K562 (cell line): ENCODE measurements around the gene HRC. TPM values are rescaled to one million over a fixed set of nuclear protein-coding genes. Genes with fewer than 3 reads are reported as not detected.
A peak's percentile ranks its signal among the peaks of the same experiment; 100 is the strongest.

Experiments used
- CGGBP1 ChIP-seq: fragments of 250-450 bp; sonication (Bioruptor Pico); IDR thresholded peaks from 2 replicates; pipeline ENCODE4 v1.9.0; 2021; ENCODE audit warnings: mild to moderate bottlenecking
- DACH1 ChIP-seq: fragments of 450-650 bp; IDR thresholded peaks from 2 replicates; pipeline ENCODE4 v1.6.1; 2018; ENCODE audit not compliant: partially characterized antibody
- E2F8 ChIP-seq: fragments of 450-650 bp; IDR thresholded peaks from 2 replicates; pipeline ENCODE4 v1.7.1; 2018; ENCODE audit warnings: mild to moderate bottlenecking, low read depth; ENCODE audit not compliant: partially characterized antibody
- FOXA1 ChIP-seq: fragments of 450-650 bp; IDR thresholded peaks from 2 replicates; pipeline ENCODE4 v1.6.1; 2016; ENCODE audit warnings: mild to moderate bottlenecking, borderline replicate concordance
- HDAC6 ChIP-seq: IDR thresholded peaks from 2 replicates; pipeline ENCODE4 v1.6.1; 2012; ENCODE audit warnings: low read depth, mild to moderate bottlenecking, control low read depth, inconsistent platforms, low read length, moderate library complexity
- HNRNPUL1 ChIP-seq: fragments of 200-400 bp; formaldehyde crosslinking; IDR thresholded peaks from 2 replicates; pipeline ENCODE4 v1.6.1; 2017; ENCODE audit warnings: low read length
- KLF10 ChIP-seq: fragments of 250-450 bp; sonication (Bioruptor Pico); IDR thresholded peaks from 2 replicates; pipeline ENCODE4 v1.6.1; 2021; ENCODE audit warnings: matching md5 sums
- LARP7 ChIP-seq: fragments of 450-650 bp; IDR thresholded peaks from 2 replicates; pipeline ENCODE4 v1.6.1; 2016
- MAFF ChIP-seq: IDR thresholded peaks from 2 replicates; pipeline ENCODE4 v1.6.1; 2012; ENCODE audit warnings: low read length, improper control_type of control experiment
- MTA2 ChIP-seq: fragments of 450-650 bp; IDR thresholded peaks from 2 replicates; pipeline ENCODE4 v1.6.1; 2016; ENCODE audit warnings: low read depth
- NEUROD1 ChIP-seq: fragments of 150-350 bp; IDR thresholded peaks from 2 replicates; pipeline ENCODE4 v1.6.1; 2014; ENCODE audit warnings: borderline replicate concordance, low read length, low read depth; ENCODE audit not compliant: partially characterized antibody
- NR2C2 ChIP-seq, 2 experiments: fragments of 200-800 bp in 1 of 2; sonication (Bioruptor generic) in 1 of 2; sonication (generic) in 1 of 2; formaldehyde crosslinking in 1 of 2; IDR thresholded peaks; 2 replicates each; pipeline versions ENCODE4 v1.6.1 to v1.8.0; 2016 to 2022; ENCODE audit warnings: mild to moderate bottlenecking in 1 of 2, missing compliant biosample characterization in 1 of 2, missing genetic modification characterization in 1 of 2, missing genetic modification reagents in 1 of 2
- PRMT5 ChIP-seq: sonication (generic); formaldehyde crosslinking; IDR thresholded peaks from 2 replicates; pipeline ENCODE4 v1.5.0; 2020; ENCODE audit warnings: missing genetic modification reagents
- PTBP1 ChIP-seq: fragments of 200-400 bp; formaldehyde crosslinking; IDR thresholded peaks from 2 replicates; pipeline ENCODE4 v1.6.1; 2017; ENCODE audit warnings: low read depth, low read length
- SIN3A ChIP-seq, 2 experiments: fragments of 150-350 bp in 1 of 2; IDR thresholded peaks; 2 replicates each; pipeline ENCODE4 v1.6.1; 2011 to 2016; ENCODE audit warnings: borderline replicate concordance in 2 of 2, low read depth in 2 of 2, low read length in 2 of 2, mild to moderate bottlenecking in 2 of 2, moderate library complexity in 2 of 2; ENCODE audit not compliant: control insufficient read depth in 1 of 2
- SMARCE1 ChIP-seq: fragments of 450-650 bp; IDR thresholded peaks from 2 replicates; pipeline ENCODE4 v1.7.1; 2016; ENCODE audit warnings: mild to moderate bottlenecking
- TCF15 ChIP-seq: fragments of 250-450 bp; sonication (Bioruptor Pico); IDR thresholded peaks from 2 replicates; pipeline ENCODE4 v1.8.0; 2022; ENCODE audit warnings: moderate library complexity, mild to moderate bottlenecking, inconsistent platforms
- ZNF121 ChIP-seq: sonication (generic); formaldehyde crosslinking; conservative IDR thresholded peaks from 2 replicates; pipeline ENCODE4 v1.8.0; 2022; ENCODE audit warnings: missing genetic modification reagents
- ZNF134 ChIP-seq: fragments of 250-450 bp; sonication (Bioruptor Pico); conservative IDR thresholded peaks from 2 replicates; pipeline ENCODE4 v1.4.0; 2020
- ZNF253 ChIP-seq: fragments of 250-450 bp; sonication (Bioruptor Pico); conservative IDR thresholded peaks from 2 replicates; pipeline ENCODE4 v1.6.1; 2021; ENCODE audit warnings: mild to moderate bottlenecking
- ZNF583 ChIP-seq: fragments of 250-450 bp; sonication (Bioruptor Pico); IDR thresholded peaks from 2 replicates; pipeline ENCODE4 v1.4.0; 2020
- polyA plus RNA-seq, 8 experiments: library from polyadenylated mRNA; depleted of rRNA in 4 of 8; stranded (reverse) in 5 of 8; unstranded in 3 of 8; fragments of >200 nt; fragmentation: Nextera tagmentation in 2 of 8; fragmentation: Illumina TruSeq in 1 of 8; extraction: Ambion mirVana in 2 of 8; extraction: Trizol in 1 of 8; gene quantifications; 2 replicates each; pipeline versions ENCODE4 v1.2.1 to v1.2.3, GENCODE V29; 2011 to 2014; ENCODE audit warnings: inconsistent platforms in 1 of 8, missing spikeins in 1 of 8
- total RNA-seq, 7 experiments: library from RNA; depleted of rRNA in 6 of 7; stranded (reverse); fragments of >200 nt in 6 of 7; fragmentation: Illumina TruSeq in 2 of 7; extraction: Trizol in 2 of 7; gene quantifications; 2 replicates each; pipeline versions ENCODE4 v1.2.1 to v1.2.3, GENCODE V29; 2011 to 2021; ENCODE audit warnings: low replicate concordance in 1 of 7
- TF ChIP-seq, protein P1 (sequence below), 2 experiments: fragments of 150-350 bp in 1 of 2; IDR thresholded peaks; 2 replicates each; pipeline ENCODE4 v1.6.1; 2012 to 2016; ENCODE audit warnings: low read depth in 2 of 2, low read length in 2 of 2, mild to moderate bottlenecking in 1 of 2, moderate library complexity in 1 of 2

HRC gene
- total and polyA plus RNA-seq, 9 of the 15 experiments (the other 6 are each of a cell fraction or from before 2014, with no cell fraction given) = 0.66 to 18.7 (median 13.1) TPM

GRCh38 chr19:49118565-49119410 is 36.4 kb downstream of the HRC start, which contains the start of gene C19orf73 (continued):
- peak; percentile 17 for TF ChIP-seq NEUROD1
- 0 out of 2 replicates have a peak, but pooled peaks have one; percentile 32 for TF ChIP-seq ZNF134 (CRISPR knock-in tag)
- peak; percentile 78; the same call in 1 of the 2 replicates for TF ChIP-seq NR2C2 (CRISPR knock-in tag; IDR thresholded peaks at IDR 0.05)
- TF ChIP-seq NR2C2 (tag; IDR thresholded peaks at IDR 0.05) = peak; percentile 81
- no peak for TF ChIP-seq PRMT5 (CRISPR knock-in tag)
- TF ChIP-seq CGGBP1 (CRISPR knock-in tag) = no peak
- no peak for TF ChIP-seq ZNF121 (CRISPR knock-in tag)
- no peak for TF ChIP-seq PTBP1
- no peak for TF ChIP-seq ZNF253 (CRISPR knock-in tag)
- no peak for TF ChIP-seq SIN3A (IDR thresholded peaks at IDR 0.05; ENCODE audit: borderline replicate concordance in 2 of 2, control insufficient read depth in 1 of 2, low read depth in 2 of 2, low read length in 2 of 2)
- peak; percentile 63; the same call in 1 of the 2 replicates for TF ChIP-seq ZNF583 (CRISPR knock-in tag)
- TF ChIP-seq, protein P1, sequence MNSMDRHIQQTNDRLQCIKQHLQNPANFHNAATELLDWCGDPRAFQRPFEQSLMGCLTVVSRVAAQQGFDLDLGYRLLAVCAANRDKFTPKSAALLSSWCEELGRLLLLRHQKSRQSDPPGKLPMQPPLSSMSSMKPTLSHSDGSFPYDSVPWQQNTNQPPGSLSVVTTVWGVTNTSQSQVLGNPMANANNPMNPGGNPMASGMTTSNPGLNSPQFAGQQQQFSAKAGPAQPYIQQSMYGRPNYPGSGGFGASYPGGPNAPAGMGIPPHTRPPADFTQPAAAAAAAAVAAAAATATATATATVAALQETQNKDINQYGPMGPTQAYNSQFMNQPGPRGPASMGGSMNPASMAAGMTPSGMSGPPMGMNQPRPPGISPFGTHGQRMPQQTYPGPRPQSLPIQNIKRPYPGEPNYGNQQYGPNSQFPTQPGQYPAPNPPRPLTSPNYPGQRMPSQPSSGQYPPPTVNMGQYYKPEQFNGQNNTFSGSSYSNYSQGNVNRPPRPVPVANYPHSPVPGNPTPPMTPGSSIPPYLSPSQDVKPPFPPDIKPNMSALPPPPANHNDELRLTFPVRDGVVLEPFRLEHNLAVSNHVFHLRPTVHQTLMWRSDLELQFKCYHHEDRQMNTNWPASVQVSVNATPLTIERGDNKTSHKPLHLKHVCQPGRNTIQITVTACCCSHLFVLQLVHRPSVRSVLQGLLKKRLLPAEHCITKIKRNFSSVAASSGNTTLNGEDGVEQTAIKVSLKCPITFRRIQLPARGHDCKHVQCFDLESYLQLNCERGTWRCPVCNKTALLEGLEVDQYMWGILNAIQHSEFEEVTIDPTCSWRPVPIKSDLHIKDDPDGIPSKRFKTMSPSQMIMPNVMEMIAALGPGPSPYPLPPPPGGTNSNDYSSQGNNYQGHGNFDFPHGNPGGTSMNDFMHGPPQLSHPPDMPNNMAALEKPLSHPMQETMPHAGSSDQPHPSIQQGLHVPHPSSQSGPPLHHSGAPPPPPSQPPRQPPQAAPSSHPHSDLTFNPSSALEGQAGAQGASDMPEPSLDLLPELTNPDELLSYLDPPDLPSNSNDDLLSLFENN (IDR thresholded peaks at IDR 0.05; ENCODE audit: low read depth in 2 of 2, low read length in 2 of 2) = no peak
- no peak for TF ChIP-seq DACH1
- TF ChIP-seq LARP7 = no peak
- TF ChIP-seq HNRNPUL1 = no peak
- TF ChIP-seq KLF10 (CRISPR knock-in tag) = no peak
- no peak for TF ChIP-seq MAFF
- no peak for TF ChIP-seq TCF15
- TF ChIP-seq SMARCE1 = peak; percentile 55; the same call in 1 of the 2 replicates
- TF ChIP-seq FOXA1 = no peak
- TF ChIP-seq MTA2 = no peak
- no peak for TF ChIP-seq HDAC6
- no peak for TF ChIP-seq E2F8
